Occipital lobe (tissue), 2 donors: ENCODE measurements around the gene PRKCA. TPM values are rescaled to one million over a fixed set of nuclear protein-coding genes. Genes with fewer than 3 reads are reported as not detected.
"Not testable (repeated sequence)": the region's sequence is repeated elsewhere in the genome, so short reads cannot be mapped to it uniquely, and the experiment has no call there.

Source experiments
- DNase-seq: peaks from one replicate; lab custom pipeline; 2025; lab: John Stamatoyannopoulos, UW
- total RNA-seq: library from RNA; depleted of rRNA; stranded (reverse); fragments of >200 nt; gene quantifications from one replicate; pipeline ENCODE4 v1.2.3, GENCODE V29; 2014

PRKCA gene
- total RNA-seq, 1 donor from 2014 or later: 29.9 TPM

DNA sequence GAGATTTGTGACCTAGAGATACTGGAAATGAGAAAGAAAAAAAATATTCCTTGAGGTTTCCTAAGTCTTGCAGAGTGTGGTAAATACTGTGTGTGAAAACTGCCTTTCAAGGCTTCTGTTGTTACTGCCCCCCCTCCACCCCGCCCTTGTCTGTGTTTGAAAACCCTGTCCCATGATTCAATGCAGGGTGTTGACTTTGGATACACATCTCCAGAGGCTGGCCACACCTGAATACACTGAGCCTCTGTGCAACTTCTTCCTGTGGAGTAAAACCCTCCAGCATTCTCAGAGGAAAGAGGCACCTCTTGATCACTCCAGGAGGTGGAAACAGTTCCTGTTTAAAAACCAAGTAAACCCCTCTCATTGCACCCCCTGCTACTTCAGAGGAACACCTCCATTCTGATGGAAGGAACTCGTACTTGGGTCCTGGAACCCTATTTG, 409.5 kb downstream of the PRKCA start:
- no peak for DNase-seq

DNA sequence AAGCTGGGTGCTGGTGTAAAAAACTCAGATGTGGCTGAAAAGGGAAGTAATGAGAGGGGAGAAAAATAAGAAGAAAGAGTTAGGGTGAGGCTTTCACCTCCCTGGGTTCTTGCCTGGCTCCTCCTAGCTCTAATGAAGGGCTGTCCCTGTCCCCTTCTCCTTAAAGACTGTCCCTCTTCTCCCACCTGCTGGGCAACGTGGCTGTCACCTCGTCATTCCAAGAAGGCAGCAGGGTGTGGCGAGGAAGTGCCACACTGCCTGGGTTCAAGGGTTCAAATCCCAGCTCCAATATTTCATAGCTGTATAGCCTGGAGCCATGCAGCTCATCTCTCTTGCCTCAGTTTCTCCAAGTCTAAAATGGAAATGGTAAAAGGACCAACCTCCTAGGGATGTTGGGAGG, 410.0 kb downstream of the PRKCA start:
- no peak for DNase-seq

DNA sequence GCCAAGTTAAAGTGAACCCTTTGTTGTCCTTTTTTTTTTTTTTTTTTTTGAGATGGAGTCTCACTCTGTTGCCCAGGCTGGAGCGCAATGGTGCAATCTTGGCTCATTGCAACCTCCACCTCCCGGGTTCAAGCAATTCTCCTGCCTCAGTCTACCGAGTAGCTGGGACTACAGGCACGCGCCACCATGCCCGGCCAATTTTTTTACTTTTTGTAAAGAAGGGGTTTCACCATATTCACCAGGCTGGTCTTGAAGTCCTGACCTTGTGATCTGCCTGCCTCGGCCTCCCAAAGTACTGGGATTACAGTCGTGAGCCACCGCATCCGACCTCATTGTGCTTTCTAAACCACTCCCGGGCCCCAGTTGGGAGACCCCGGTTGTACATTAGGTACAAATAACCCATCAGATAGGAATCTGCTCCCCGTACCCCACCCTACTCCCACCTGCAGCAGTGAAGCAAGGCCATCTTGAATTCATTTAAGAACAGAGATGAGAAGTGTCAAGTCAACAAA, 410.7 kb downstream of the PRKCA start:
- not testable (repeated sequence) for DNase-seq

DNA sequence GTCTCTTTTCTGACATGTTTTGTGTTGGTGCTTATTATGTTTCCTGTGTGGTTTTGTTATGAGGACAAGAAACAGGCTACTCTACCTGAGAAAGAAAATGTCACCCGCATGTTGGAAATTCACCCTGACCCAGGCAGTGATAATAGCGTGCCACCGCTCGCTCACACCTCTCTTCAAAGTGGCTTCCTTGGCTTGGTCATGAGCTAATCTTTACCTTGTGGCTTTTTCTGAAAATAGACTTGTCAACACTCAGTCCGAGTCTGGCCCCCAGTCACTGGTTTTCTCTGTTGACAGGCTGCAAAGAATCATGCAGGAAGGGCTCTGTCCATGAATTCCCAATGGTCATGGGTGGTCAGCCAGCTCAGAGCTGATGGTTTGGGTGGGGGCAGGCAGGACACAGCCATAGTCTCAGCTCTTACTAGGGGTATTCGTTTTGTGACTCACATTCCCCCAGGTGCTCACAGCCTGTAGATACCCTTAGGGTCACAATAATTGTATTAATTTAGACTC, 411.2 kb downstream of the PRKCA start:
- no peak for DNase-seq

DNA sequence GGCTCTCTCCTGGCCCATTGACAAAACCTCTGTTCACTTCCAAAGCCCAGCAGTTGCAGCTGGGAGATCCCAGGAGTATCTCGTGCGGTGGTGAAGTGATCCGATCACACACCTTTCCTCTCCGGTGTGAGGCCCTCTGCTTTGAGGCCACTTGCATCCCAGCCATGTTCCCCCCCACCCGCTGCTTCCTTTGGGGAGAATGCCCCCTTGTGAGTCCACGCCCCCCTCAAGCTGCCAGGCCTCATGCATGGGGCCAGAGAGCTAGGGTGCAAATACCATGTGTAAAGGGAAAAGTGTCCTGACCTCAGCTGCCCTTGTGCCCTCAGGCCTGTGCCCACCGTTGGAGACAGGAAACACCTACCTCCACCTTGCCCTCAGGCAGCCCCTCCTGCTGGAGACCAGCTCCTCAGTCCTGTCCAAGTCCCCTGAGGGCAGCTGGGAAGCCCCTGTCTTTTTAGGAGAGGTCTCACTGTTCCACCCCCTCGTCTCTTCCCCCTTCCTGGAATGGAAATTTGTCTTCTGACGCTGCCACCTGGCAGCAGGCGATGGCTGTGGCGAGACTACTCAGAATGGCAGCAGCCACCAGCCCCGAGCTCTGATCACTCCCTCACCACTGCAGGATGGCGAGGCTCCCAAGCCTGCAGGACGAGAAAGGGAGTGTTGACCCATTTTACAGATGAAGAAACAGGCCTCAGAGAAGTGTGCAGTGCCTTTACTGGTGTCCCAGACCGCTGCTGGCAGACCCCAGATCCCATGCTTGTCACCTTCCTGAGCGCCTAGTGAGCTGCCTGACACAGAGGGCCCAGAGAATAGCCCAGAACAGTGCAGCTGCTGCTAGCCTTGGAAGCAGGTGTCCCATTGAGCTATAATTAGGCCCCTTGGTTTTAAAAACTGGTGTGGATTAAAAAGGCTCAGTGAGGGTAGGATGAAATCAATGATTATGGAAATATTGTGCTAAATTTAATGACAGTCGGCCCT, 411.9 kb downstream of the PRKCA start:
- DNase-seq: no peak

DNA sequence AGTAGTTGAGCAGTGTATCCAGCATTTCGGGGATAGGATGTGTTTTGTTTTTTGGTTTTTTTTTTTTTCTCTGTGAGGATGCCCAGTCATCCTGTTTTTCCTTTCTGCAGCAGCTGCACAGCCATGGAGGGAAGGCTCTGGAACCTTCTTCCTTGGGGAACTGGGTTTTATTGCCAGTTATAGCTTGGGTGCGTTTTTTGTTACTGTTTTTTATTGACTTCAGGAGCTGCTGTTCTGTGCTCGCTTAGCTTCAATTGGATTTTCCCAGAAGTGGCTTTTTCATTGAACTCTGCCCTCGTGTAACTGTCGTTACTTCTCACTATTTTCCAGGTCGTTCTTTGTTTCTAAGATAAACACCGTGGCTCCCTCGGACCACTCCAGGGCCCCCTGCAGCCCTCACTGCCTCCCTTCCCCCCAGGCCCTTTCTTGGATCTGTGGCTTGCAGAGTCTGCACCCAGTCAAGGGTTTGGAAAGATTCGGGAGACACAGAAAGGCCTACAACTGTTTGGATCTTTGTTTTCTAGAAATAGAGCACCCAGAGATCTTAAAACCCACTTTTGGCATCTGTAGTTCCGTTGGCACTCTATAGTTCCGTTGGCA, 412.8 kb downstream of the PRKCA start:
- DNase-seq: no peak

DNA sequence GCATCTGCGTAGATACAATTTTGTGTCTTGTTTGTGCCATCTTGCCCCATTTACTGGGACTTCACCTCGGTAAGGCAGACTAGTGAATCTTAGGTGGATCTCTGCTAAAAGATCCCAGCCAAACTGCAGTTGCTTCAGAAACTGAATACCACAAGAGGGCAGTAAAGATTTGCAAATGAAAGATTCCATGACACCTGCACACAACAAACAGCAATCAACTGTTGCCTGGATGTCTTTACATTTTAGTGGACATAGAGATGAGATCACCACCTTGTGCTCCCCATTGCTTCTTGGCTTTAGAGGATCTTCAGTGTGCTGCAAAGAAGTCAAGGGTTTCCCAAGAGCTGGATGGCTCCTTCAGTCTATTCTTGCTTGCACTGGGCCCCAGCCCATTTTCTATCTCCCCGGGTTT, 413.3 kb downstream of the PRKCA start:
- no peak for DNase-seq

DNA sequence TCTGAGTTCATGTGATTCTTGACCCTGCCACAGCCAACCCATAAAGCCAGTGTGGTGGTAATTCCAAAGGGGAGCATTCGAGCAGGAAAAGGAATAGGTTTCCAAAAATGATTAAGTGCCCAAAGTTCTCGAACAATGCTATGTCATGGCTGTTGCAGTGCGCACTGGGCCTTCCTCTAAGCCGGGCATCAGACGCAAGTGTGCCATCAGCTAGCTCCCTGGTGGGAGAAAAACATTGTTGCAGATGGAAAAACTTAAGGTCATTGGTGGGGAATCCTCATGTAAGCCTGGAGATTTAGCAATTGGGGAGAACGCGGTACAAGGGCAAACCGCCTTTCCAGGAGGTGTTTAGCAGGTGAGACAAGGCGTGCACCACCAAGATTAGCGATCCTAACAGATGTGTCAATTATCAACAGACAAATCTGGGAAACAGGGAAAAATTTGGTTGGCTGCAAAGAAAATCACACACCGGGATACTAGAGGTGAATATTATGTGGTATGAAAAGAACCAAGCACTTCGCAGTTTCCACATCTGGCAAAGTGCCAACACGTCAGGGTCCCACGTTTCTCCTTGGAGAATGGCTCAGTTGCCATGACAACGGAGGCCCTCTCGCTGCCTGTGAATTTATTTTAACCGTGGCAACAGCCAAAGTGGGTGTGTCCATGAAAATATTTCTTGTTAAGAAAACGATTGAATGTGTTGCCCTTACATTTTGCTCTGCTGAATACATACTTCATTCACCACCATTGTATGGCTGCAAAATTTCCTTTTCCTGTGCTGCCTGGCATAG, 414.0 kb downstream of the PRKCA start:
- peak; percentile 24 for DNase-seq

DNA sequence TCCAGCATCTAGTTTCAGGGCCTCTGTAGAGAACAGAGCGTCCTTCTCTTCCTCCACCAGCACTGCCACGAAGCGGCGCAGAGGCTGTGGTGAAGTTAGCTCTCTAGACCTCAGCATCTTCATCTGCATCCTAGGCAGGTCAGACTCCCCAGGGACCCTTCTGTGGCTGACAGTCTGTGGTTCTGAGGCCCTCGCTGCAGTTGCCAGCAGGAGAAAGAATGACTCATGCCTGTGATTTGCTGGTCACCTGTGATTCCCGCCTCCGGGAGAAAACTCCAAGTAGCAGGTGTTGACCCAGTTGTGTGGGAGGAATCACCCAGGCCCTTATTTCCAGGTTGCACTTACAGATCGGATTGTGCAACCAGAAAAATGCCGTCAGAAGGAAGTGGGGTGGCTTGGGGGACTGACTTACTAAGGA, 415.2 kb downstream of the PRKCA start:
- DNase-seq: peak; percentile 34

DNA sequence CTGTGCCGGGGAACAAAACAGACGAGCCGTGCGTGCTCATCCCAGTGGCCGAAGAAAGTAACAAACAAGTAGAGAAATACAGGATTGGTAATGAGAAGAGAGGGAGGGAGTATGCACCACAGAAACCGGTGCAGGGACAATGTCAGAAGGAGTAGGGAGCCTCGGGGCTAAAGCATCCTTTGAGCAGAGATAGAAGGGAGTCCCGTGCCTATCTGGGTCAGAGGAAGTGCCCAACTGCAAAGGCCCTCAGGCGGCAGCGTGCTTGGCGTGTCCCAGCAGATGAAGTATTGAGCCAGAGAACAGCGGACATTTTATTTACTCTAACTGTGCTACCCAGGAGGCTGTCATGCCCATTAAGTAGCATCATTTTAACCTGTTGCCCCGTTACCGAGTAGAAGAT, 417.6 kb downstream of the PRKCA start:
- DNase-seq: no peak

DNA sequence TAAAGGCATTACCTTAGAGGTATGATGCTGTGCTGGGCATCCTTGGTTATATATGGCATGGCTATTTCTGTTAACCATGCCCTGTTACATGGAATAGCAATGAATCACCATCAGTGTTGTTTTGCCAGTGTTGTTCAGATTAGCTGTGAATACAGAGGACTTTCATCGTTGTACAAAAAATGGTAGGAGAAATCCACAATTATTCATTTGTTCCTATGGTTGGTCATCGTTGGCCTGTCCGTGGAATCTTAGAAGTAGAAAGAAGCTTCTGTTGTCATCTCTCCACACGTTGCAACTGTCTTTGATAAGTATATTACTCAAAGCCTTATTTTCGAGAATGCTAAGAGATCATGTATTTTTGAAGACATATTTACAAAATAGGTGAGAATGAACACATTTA, 418.2 kb downstream of the PRKCA start:
- no peak for DNase-seq

DNA sequence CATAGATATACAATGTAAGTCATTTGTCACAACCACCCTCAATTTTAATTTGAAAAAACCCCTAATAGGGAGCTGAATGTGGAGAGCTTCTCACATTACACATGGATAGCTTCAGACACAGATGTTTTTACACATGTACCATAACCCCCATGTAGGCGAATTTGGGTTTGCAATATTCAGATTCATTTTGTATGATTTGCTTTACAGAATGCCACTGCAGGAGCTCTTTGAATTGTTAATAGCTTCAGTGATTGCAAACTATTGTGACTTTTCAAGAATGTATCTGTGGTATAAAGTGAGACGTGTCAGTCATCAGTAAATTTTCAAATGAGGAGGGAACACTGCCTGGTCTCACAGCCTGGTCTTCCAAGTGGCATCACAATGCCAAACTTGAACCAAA, 419.9 kb downstream of the PRKCA start:
- no peak for DNase-seq

DNA sequence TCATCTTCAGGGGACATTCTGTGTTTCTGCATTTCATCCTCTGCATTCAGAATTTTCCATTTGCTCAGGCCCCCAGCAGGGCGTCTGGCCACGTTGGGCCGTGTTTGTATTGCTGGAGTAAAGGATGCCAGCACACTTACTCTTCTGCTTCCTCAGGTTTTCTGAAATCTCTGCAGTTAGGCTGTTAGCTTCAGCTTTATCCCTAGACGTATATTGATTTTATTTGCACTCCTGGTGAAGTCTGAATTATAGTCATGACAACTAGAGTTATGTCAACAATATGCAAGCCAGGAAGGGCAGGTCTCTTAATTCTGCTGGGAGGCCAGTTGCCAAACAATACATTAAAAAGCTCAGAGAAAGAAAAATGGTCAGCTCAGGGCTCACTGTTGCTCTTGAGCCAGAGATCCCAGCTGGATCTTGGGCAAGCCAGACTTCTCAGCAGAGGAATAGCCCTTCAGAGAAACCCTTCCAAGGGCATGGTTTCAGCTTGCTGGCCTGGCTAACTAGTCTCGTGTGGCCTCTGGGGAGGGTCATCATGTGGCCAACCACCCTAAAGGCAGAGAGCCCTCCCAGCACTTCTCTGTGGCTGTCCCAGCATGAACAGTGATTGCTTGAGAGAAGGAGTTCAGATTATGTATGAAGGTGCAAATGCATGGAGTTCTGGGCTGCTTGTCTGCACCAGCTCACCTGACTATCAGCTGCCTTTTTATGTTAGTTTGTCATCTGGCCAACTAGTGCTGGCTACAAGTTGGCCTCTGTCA, 422.3 kb downstream of the PRKCA start:
- DNase-seq: no peak

DNA sequence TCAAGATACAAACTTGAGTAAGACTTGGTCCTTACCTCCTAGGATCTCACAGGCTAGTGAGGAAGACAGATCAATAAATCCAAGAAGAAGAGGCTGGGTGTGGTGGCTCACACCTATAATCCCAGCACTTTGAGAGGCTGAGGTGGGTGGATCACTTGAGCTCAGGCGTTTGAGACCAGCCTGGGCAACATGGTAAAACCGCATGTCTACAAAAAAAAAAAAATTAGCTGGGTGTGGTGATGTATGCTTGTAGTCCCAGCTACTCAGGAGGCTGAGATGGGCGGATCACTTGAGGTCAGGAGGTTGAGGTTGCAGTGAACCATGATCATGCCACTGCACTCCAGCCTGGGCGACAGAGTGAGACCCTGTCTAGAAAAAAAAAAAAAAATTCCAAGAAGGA, 423.0 kb downstream of the PRKCA start:
- DNase-seq: not testable (repeated sequence)

DNA sequence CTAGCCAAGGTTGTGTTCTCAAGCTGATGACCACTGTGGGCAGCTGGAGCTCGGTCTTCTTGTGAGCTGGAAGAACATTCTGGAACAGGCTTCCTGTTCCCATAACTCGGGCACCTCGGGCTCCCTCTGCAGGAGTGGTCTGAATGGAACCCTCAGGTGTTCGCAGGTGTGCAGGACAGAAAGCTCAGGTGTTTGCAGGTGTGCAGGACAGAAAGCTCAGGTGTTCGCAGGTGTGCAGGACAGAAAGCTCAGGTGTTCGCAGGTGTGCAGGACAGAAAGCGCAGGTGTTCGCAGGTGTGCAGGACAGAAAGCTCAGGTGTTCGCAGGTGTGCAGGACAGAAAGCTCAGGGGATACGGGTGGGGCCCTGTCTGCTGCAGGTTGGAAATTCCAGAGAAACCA, 423.5 kb downstream of the PRKCA start:
- no peak for DNase-seq

DNA sequence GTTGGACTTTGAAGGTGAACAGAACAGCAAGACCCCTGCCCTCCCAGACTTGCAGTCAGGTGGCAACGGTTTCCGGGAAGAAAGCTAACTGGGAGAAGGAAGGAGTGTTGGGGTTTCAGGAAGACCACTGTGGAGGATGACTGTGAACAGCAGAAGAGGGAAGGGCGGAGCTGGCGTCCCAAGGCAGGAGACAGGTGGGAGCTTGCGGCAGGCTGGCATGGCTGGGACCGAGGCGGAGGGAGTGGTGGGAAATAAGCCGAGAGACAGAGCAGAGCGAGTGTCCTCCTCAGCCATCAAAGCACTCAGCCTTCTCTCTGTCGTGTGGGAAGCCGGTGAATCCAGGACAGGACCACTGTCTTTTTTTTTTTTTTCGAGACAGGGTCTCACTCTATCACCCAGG, 424.0 kb downstream of the PRKCA start:
- DNase-seq: no peak

DNA sequence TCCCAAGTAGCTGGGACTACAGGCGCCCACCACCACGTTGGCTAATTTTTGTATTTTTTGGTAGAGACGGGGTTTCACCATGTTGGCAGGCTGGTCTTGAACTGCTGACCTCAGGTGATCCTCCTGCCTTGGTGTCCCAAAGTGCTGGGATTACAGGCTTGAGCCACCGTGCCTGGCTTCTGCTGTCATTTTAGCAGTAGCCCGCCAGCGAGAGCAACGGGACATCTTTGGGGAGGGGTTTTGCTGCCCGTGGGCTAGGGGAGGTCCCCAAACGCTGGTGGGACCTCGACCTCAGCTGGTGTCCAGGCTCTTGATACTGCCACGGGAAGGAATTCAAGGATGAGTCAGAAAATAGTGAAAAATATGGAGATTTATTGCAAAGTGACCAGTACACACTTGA, 424.4 kb downstream of the PRKCA start:
- DNase-seq: no peak

DNA sequence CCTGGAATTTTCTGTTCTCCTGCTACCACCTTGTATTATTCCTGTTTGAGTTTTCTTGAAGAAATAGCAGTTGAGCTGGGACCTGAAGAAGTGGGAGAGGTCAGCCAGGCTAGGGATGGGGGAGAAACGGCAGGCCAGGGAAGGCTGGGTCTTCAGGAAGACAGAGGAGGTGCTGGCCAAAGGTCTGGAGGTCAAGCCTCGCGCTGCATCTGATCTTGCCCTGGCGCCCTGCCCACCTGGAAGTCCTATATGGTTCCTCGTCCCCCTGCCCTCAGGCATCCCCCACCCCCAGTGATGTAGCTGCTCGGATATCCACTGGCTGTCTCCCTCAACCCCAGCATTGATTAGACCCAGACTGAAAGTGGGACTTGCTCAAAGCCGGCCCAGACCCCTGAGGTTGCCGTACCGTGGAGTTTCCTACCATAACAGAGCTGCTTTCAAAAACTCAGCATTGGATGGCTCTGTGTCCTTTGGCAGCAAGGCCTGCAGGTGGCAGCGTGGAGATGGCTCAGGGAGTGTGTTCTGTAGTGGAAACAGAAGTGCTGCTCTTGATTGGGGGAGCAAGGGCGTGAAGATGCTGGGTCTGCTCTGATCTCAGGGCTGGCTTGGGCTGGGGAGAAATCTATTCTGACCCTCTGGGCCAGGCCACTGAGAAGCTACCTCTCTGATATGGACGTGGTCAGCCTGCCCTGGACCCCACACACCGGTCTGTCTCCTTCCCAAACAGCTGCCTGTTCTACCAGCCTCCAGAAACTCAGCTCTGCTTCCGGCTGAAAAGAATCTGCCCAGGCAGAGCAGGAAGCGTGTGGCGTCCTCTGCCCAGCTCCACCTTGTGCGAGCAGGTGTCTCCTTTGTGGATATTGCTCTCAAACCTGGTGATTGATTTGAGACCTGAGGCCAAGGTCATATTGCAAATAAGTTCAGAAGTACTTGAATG, 425.5 kb downstream of the PRKCA start:
- peak; percentile 73 for DNase-seq

DNA sequence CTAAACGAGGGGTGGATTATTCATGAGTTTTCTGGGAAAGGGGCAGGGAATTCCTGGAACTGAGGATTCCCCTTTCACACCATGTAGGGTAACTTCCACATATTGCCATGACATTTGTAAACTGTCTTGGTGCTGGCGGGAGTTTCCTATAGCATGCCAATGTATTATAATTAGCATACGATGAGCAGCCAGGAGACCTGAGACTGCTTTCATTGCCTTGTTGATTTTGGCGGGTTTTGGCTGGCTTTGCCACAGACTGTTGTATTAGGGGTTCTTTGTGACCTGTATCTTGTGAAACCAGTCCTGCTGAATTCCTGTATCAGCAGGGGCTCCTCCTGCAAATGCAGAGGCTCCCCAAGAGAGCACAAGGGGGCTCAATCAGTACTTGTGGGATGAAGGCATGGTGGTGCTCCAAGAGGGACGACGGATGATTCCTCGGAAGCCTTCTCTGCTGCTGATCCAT, 428.1 kb downstream of the PRKCA start:
- DNase-seq: no peak

DNA sequence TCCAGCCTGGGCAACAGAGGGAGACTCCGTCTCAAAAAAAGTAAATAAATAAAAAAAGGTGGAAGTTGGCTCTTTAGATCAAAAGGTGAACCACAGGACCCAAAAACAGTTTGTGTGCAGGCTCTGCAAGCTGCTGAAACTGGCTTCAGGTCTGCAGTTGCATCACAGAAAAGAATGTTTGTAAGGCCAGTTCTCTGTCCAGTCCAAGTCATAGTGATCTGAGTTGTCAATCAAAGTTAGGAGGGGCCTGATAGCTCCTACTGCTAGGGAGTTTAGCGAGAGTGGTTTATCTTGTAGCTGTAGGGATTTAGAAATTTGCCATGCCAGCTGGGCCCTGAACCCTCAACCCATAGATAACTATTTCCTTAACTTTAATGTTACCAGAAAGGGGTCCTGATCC, 431.3 kb downstream of the PRKCA start:
- no peak for DNase-seq
